Loucy (cell line): ENCODE results near the gene BPIFB1.

ENCODE experiments used
- H2AFZ ChIP-seq: fragments of 200-600 bp; sonication (generic); 2 replicates; pipeline ENCODE4 v1.6.0; 2016; ENCODE audit warnings: antibody characterized with exemption, mild to moderate bottlenecking, low read length, moderate library complexity
- H3F3A ChIP-seq: fragments of 200-600 bp; 2 replicates; pipeline ENCODE4 v1.6.0; 2016; ENCODE audit warnings: antibody characterized with exemption, low read depth, mild to moderate bottlenecking
- H3K27me3 ChIP-seq: fragments of 200-600 bp; sonication (generic); 2 replicates; pipeline ENCODE4 v1.6.1; 2014; ENCODE audit warnings: low read length, mild to moderate bottlenecking; ENCODE audit not compliant: insufficient read depth, poor library complexity, severe bottlenecking
- H3K36me3 ChIP-seq: fragments of 200-600 bp; sonication (generic); 2 replicates; pipeline ENCODE4 v1.6.1; 2016; ENCODE audit warnings: low read length; ENCODE audit not compliant: insufficient read depth
- H3K4me1 ChIP-seq: fragments of 200-600 bp; sonication (generic); 2 replicates; pipeline ENCODE4 v1.5.1; 2014; ENCODE audit warnings: low read length, mild to moderate bottlenecking; ENCODE audit not compliant: insufficient read depth, poor library complexity, severe bottlenecking
- H3K4me2 ChIP-seq: fragments of 200-600 bp; sonication (generic); 2 replicates; pipeline ENCODE4 v1.6.0; 2014; ENCODE audit warnings: antibody characterized with exemption, low read length, low read depth, mild to moderate bottlenecking; ENCODE audit not compliant: poor library complexity, severe bottlenecking
- H3K4me3 ChIP-seq: fragments of 200-600 bp; sonication (generic); 2 replicates; pipeline ENCODE4 v1.5.1; 2014; ENCODE audit warnings: low read length, mild to moderate bottlenecking, mixed read lengths; ENCODE audit not compliant: poor library complexity, severe bottlenecking
- H3K79me2 ChIP-seq: fragments of 200-600 bp; sonication (generic); 2 replicates; pipeline ENCODE4 v1.6.1; 2014; ENCODE audit warnings: low read length; ENCODE audit not compliant: insufficient read depth
- H3K9ac ChIP-seq: fragments of 200-600 bp; sonication (generic); 2 replicates; pipeline ENCODE4 v1.6.0; 2014; ENCODE audit warnings: mild to moderate bottlenecking, low read depth, low read length, moderate library complexity; ENCODE audit not compliant: poor library complexity, severe bottlenecking
- H3K9me2 ChIP-seq: fragments of 200-600 bp; sonication (generic); replicated peaks from 2 replicates; pipeline ENCODE4 v1.6.1; 2016; ENCODE audit warnings: low read depth, low read length, mixed read lengths
- H3K9me3 ChIP-seq: fragments of 200-600 bp; sonication (generic); 2 replicates; pipeline ENCODE4 v1.6.1; 2014; ENCODE audit warnings: mild to moderate bottlenecking, antibody characterized with exemption, low read length, low read depth; ENCODE audit not compliant: insufficient read depth
- H4K20me1 ChIP-seq: fragments of 200-600 bp; sonication (generic); 2 replicates; pipeline ENCODE4 v1.6.0; 2014; ENCODE audit warnings: antibody characterized with exemption, low read length, mild to moderate bottlenecking; ENCODE audit not compliant: insufficient read depth, poor library complexity, severe bottlenecking
- CTCF ChIP-seq: fragments of 200-600 bp; sonication (generic); conservative IDR thresholded peaks from 2 replicates; pipeline ENCODE4 v1.5.1; 2014; ENCODE audit warnings: mild to moderate bottlenecking, antibody characterized with exemption, low read length
- EZH2phosphoT487 ChIP-seq: fragments of 200-600 bp; IDR thresholded peaks from 2 replicates; pipeline ENCODE4 v1.6.1; 2018; ENCODE audit warnings: antibody characterized with exemption, mild to moderate bottlenecking, moderate library complexity, borderline replicate concordance

BPIFB1 gene

GRCh38 chr20:33348136-33348937, 65.3 kb downstream of the BPIFB1 start:
- H3K9ac ChIP-seq, result no peak overlapping the region
- no peak overlapping the region for H3K4me2 ChIP-seq
- H3K36me3 ChIP-seq, result peaks cover 8% of the 10 kb centered on the region; the same call in 1 of the 2 replicates

GRCh38 chr20:33349493-33349892, 66.5 kb downstream of the BPIFB1 start:
- Histone ChIP-seq H3K4me3 (no peak overlapping the region), H4K20me1 (no peaks in the 10 kb centered on the region), H3K27me3 (no peaks in the 10 kb centered on the region), H3K9me3 (no peaks in the 10 kb centered on the region), H3K4me1 (no peaks in the 10 kb centered on the region), H3F3A (no peaks in the 10 kb centered on the region), H3K9me2 (no peaks in the 10 kb centered on the region), H3K9ac (no peak overlapping the region), H3K79me2 (no peaks in the 10 kb centered on the region), H2AFZ (no peak overlapping the region), H3K4me2 (no peak overlapping the region), H3K36me3 (peaks cover 8% of the 10 kb centered on the region; the same call in 1 of the 2 replicates)
- TF ChIP-seq EZH2phosphoT487 (no peak), CTCF (no peak)

More at GRCh38 chr20:33348136-33348937, 65.3 kb downstream of the BPIFB1 start:
- H4K20me1 ChIP-seq, result no peaks in the 10 kb centered on the region
- no peaks in the 10 kb centered on the region for H3K4me1 ChIP-seq
- no peaks in the 10 kb centered on the region for H3F3A ChIP-seq
- H3K9me3 ChIP-seq, result no peaks in the 10 kb centered on the region
- TF ChIP-seq CTCF, result no peak
- no peak for TF ChIP-seq EZH2phosphoT487
- no peak overlapping the region for H2AFZ ChIP-seq
- H3K4me3 ChIP-seq, result no peak overlapping the region
- no peaks in the 10 kb centered on the region for H3K79me2 ChIP-seq
- H3K27me3 ChIP-seq, result no peaks in the 10 kb centered on the region
- H3K9me2 ChIP-seq, result no peaks in the 10 kb centered on the region

GRCh38 chr20:33351696-33352095, 68.7 kb downstream of the BPIFB1 start:
- Histone ChIP-seq H3K36me3 (peaks cover 8% of the 10 kb centered on the region; the same call in 1 of the 2 replicates), H3K27me3 (no peaks in the 10 kb centered on the region), H3K79me2 (no peaks in the 10 kb centered on the region), H3K9me2 (no peaks in the 10 kb centered on the region), H3K4me2 (no peak overlapping the region), H3F3A (no peaks in the 10 kb centered on the region), H3K9ac (no peak overlapping the region), H2AFZ (no peak overlapping the region), H3K4me1 (no peaks in the 10 kb centered on the region), H3K9me3 (no peaks in the 10 kb centered on the region), H4K20me1 (no peaks in the 10 kb centered on the region), H3K4me3 (no peak overlapping the region)
- TF ChIP-seq CTCF (no peak), EZH2phosphoT487 (no peak)
